Activated CD4-positive, alpha-beta T cell treated with anti-CD3 and anti-CD28 coated beads for 48 hours (primary cell): ENCODE results near the gene ANKRD1.

Experiments
- DNase-seq: peaks from one replicate; pipeline ENCODE4 v3.0.0-alpha.2; 2020

The ANKRD1 gene

DNA sequence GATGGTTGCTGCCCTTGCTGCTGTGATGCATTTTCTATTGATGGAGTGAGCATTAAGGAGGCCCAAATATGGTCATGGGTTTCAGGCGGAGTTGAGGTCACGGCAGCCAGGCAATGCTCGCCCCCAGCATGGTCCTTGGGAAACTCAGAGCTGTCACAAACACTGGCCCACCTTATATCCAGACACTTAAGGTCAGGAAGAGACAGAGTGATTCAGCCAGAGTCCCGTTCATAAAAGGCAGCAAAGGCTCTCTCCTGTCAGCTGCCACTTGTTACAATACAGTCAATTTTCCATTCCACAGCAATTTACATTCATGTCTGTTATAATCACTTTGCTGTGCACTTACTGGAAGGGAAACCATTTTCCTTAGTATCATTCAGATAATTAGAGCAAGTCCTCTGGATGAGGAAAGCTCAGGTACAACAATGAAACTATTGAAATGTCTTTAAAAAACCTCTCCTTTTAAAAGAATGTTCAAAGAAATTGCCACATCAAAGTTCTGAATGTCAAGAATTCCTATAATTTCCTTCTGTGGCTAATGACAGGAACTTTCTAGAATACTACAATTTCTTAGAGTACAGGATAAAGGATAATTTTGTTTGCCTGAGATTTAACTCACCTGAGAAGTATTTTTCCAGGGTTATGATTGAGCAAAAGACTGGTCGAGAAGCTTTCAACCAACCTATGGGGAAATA is 14.8 kb upstream of the ANKRD1 start:
- no peak for DNase-seq

DNA sequence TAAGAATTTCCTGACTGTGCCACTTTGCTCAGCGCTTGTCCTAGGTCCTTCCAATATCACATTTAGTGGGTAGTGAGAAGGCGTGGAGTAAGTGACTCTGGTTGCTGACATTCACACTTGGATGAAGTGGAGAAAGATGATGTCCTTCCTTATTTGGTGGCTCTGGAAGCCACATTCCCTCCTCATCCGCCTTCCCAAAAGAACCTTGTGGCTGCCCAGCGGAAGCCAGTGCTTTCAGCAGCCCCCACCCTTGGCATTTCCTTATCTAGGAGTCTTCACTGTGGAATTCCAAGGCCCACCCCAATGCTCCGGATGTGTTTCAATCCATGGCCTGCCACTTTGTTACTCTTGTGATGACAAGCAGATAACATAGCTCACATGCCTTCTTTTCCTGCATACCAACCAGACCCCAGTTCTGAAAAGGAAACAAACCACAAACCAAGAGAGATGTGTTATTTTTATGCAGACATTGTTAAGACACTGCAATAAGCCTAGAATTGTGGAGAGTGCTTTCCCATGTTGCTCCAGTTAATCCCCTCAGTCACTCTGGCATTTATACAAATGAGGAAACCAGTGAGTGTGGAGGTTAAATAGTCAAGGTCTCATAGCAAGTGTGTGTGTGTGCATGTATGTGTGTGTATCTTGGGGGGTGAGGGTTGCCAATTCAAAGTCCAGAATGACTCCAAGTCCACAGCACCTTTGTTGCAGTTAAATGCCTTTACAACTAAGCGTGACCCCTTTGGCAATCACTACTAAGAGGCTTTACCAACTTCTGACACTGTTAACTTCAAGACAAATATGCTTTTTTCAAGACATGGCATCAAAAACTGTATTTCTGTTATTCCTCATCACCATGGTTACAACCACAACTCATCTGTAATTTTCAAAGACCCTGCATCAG is 10.3 kb upstream of the ANKRD1 start:
- no peak for DNase-seq

DNA sequence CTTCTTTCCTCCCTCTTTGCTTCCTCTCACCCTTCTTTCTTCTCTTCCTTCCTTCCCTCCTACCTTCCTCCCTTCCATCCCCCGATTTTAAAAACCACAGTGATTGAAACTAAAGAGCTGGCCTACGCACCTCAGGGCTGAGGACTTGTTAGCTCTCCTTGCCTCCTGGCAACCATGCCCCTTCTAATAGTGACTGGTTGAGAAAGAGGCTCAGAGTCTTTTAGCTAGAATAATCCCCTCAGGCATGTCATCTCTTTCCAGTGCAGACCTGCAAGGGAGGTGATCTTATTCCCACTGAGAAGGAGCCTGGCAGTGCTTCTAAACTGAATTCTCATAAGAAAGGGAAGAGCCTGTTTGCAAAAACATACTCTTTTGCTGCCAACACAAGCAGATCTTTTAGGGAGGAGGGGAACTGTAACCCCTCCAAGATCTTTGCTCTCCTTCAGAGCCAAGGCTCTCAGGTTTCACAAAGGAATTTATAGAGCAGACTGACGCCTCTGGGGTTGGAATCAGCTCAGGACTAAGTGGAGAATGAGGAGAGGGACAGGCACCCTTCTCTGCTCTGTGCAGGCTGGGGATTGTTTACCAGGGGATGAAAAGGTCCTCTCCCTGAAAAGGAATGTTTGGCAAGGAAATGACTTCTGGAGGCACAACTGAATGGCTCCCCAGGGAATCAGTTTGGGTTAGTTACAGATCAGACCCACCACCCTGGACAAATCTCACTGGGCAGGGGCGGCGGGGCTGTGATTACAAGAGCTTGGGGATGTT is 9.4 kb upstream of the ANKRD1 start:
- no peak for DNase-seq

DNA sequence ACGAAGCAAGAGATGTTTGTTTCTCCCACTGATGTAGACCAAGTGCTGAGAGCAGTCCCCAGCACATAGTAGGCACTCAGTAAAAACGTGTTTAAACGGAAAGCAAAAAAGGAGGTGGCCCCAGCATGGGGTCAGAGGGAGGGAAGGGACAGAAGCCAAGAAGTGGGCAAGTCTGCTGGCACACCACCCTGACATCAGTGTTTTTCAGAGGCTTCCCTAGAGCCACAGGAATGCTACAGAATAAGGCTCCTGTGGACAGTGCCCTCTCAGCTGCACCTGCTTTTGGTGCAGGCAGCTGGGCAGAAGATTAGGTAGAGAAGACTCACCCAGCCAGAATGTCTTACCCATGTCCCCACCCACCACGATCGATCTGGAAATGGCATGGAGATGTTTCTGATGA is 8.3 kb upstream of the ANKRD1 start:
- DNase-seq = no peak

DNA sequence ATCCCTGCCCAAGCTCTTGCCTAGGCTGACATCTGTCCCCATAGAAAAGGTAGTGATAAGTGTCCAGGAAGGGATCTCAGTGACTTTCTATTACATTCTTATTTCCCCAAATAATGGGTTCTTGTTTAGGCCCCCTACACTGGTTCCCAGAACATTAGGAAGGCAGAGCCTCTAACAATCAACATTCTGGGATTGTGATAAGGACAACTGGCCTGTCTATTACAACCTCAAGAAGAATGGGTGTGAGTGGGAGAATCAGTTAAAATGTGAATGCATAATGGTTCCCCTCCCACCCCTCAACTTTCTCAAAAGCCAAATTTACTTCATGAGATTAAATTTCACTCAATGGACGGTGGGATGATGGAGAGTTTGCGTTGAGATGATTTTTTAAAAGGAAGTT is 6.4 kb upstream of the ANKRD1 start:
- DNase-seq = no peak

- DNase-seq = no peak
These were observed 4.5 kb upstream of the ANKRD1 start for GRCh38 chr10:90925079-90926029.

DNA sequence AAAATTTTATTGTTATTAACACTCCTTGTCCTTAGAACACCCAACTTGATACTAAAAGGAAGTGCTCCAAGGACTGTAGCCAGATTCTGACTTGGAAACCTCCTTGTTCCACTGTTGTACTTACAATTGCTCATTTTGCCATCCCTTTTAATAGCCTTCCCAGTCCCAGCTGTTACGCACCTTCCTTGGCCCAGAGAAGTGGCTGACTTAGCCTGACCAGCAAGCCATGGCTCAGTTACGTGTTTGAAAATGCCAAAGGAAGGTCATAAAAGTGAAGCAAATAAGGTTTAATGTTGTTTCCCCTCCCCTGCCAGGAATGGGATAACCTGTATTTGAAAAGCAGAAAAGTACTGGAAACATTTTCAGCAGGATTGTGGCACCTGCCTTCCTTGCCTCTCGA is 3.7 kb upstream of the ANKRD1 start:
- DNase-seq = no peak

DNA sequence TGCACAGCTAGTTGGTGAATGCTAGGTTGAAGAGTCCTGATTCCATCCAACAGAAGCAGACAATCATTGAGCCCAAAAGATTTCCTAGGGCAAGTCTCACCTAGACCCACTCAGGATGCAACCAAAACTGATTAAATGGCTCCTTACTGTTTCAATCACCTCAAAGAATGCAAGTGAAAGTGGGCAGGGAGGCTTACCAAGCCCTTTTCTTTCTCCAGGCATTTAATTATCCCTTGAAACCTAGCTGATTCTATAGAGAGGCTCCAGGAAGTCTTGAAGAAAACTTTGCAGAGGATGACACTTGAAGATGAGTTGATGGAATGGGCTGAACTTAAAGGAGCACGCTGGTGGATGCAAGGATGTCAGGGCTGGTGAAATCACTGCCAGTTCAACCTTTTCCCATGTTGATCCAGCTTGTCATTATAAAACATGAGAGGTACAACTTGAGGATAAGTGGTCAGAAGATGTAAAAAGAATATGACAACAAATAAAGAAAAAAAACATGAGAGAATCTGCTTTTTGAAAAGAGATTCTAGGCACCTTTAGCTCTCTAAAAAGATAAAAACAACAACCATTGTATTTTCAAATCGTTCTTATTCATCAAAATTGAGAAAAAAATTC is 2.3 kb upstream of the ANKRD1 start:
- DNase-seq = no peak

GRCh38 chr10:90921906-90922305 is 1.0 kb upstream of the ANKRD1 start:
- DNase-seq = no peak

- DNase-seq = no peak
These were observed 958 bp downstream of the ANKRD1 start for GRCh38 chr10:90919683-90920574.

GRCh38 chr10:90917968-90918318 is 2.9 kb downstream of the ANKRD1 start:
- DNase-seq = no peak

- DNase-seq = no peak
These were observed 3.5 kb downstream of the ANKRD1 start for GRCh38 chr10:90917238-90917967.

GRCh38 chr10:90916392-90917237 is 4.3 kb downstream of the ANKRD1 start:
- DNase-seq = no peak

GRCh38 chr10:90915766-90916075 is 5.2 kb downstream of the ANKRD1 start:
- DNase-seq = no peak

DNA sequence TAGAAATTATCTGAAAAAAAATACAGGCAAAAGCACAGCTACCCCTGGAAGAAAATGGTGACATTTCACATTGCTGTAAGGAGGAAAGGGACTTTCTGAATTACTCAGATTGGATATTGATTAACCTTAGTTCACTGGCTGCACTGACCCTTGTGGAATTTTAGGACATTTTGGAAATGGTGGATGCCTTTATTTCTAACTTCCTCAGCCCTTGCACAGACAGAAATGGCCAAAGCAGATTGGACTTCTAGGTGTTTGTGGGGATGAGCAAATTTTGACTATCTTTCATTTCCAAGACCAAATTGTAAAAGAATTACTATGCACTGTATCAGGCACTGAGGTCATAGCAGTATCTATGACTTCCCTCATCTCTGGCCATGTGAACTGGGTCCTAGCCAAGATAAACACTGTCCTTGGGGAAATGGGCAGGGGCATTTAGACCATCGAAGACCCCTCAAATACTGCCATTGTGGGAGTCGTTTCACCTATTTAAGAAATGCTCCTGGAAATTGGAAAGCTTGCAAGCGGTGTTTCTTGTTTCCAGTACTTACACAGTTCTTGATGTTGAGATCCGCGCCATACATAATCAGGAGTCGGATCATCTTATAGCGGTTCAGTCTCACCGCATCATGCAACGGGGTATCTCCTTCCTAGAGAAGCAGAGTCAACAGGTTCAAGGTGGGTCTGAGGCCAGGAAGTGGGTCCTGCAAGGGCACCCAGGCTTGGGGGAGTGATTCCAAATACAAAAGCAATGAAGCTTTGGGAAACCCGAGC is 5.7 kb downstream of the ANKRD1 start:
- DNase-seq = no peak

DNA sequence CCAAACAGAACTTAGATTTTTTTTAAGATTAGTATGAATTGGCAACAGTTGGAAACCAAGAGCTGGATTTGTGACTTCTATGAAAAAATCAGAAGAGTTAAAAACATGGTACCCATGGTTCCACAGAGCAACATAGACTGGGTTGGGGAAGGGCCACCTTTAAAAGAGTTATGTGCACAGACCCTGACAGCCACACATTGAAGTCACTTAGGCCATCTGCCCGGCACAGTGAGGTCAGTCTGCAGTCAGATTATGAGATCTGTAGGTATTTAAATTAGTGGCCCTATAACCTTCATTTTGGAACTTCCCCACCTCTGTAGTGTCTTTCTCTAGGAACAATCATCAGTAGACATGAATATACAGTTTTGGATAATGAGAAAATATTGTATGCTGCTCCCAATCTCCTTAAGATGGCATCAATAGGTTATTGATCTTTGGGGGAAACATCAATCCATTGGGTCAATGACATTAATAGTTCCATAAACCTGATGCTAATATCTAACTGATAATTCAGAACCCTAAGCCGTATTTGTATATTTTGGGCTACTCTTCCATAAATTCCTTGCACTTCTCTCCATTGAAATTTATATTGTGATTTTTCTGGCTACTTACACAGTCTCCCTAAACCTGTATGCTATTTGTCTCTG is 7.0 kb downstream of the ANKRD1 start:
- DNase-seq = no peak

DNA sequence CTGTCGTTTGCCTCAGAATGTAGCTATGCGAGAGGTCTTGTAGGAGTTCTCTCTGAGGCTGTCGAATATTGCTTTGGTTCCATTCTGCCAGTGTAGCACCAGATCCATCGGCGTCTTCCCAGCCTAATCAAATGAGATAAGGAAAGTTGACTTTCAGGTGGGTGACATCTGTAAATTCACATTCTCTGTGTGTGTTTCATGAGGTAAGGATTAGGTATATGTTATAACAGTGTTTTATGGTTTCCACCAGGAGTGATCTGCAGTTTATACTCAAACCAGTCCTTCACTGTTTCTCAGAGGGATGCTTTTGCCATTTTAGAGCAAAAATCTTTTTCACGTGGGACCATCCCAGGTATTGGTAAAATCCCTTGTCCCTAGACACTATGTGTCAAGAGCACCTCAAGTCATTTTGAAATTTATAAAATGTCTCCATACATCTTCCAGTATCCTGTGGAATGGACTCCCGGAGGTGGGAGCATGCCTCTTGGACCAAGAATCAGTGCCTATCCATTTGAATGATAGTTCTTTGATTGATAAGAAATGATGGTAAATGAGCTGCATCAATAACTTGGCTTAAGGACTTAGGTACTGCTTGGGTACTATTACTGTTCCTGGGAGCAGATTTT is 7.9 kb downstream of the ANKRD1 start:
- no peak for DNase-seq

DNA sequence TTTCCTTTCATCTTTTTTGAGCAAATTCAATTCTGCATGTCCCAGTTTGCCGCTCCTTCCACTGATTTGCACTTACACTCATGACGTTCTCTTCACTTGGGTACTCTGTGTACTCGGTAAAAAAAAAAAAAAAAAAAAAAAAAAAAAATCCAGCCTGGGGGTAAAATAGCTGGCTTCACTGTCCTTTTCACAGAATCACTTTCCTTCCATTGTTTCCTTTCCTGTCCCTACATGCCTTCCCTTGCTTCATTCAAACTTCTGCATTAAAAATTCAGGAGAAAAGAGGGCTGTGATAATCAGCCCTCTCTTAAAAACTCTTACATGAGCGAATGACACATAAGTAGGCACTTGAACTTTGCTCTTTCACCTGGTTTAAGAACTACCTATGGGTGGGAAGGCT is 8.7 kb downstream of the ANKRD1 start:
- DNase-seq = no peak
